ENCODE measurements around the gene RPLP1. TPM values are rescaled to one million over a fixed set of nuclear protein-coding genes. Genes with fewer than 3 reads are reported as not detected.

The RPLP1 gene
- total and polyA plus RNA-seq, 2 of the 8 experiments (the other 6 are each of a cell fraction or from before 2014, with no cell fraction given), result 2,089 to 4,387 TPM

GRCh38 chr15:69500339-69500738, 47.7 kb downstream of the RPLP1 start:
- no peak overlapping the region for H3K4me2 ChIP-seq (ENCODE audit: insufficient read depth in 1 of 2, low read depth in 2 of 2, low read length in 2 of 2)

More at GRCh38 chr15:69500339-69500738, 47.7 kb downstream of the RPLP1 start:
- 88% methylated on average over 1 of the region's 1 CpG; no CpG with 5 or more reads in 1 of the 2 experiments for WGBS, 2 experiments (ENCODE audit: extremely low coverage in 1 of 2, insufficient coverage in 1 of 2, insufficient read length in 1 of 2, insufficient replicate concordance in 2 of 2, low coverage in 1 of 2, low lambda C conversion rate in 2 of 2, missing lambda C conversion rate in 1 of 2)
- Histone ChIP-seq H3K9ac (replicated peaks in 1 of 4; ENCODE audit: extremely low read depth in 1 of 4, low read depth in 3 of 4, low read length in 3 of 4) (no peak overlapping the region), H3K36me3 (ENCODE audit: control insufficient read depth in 2 of 4, insufficient read depth in 4 of 4, low read length in 3 of 4) (no peaks in the 10 kb centered on the region), H3K9me3 (ENCODE audit: insufficient read depth in 2 of 2, low read depth in 1 of 2, low read length in 1 of 2) (no peaks in the 10 kb centered on the region), H4K91ac (replicated peaks; ENCODE audit: insufficient read length, low read length) (no peak overlapping the region), H4K8ac (ENCODE audit: extremely low read depth, insufficient read depth, low read length) (no peak overlapping the region), H3K18ac (ENCODE audit: extremely low read depth, low read length) (no peak overlapping the region), H4K20me1 (replicated peaks in 1 of 2; ENCODE audit: control insufficient read depth in 1 of 2, insufficient read depth in 2 of 2, low read length in 2 of 2) (peaks cover 0 to 2% of the 10 kb centered on the region in 2 experiments), H3K23me2 (ENCODE audit: low read depth, low read length) (no peaks in the 10 kb centered on the region), H3K79me2 (ENCODE audit: control insufficient read depth in 1 of 2, insufficient read depth in 2 of 2, low read length in 2 of 2) (no peaks in the 10 kb centered on the region), H3K79me1 (ENCODE audit: low read depth, low read length) (no peaks in the 10 kb centered on the region), H3K27me3 (replicated peaks in 1 of 4; ENCODE audit: control insufficient read depth in 3 of 4, extremely low read depth in 1 of 4, insufficient read depth in 3 of 4, low read length in 3 of 4) (no peaks in the 10 kb centered on the region), H3K4me3 (ENCODE audit: extremely low read depth in 1 of 4, insufficient read depth in 2 of 4, low read depth in 3 of 4, low read length in 4 of 4) (no peak overlapping the region), H2BK15ac (ENCODE audit: low read length) (no peak overlapping the region), H2BK12ac (ENCODE audit: low read depth, low read length) (no peak overlapping the region), H2BK20ac (ENCODE audit: low read length) (no peak overlapping the region), H3K14ac (ENCODE audit: insufficient read length) (no peak overlapping the region), H3K23ac (ENCODE audit: insufficient read length) (no peak overlapping the region), H3K27ac (ENCODE audit: low read depth, low read length) (no peak overlapping the region), H3K4me1 (replicated peaks in 1 of 4; ENCODE audit: control insufficient read depth in 3 of 4, insufficient read depth in 4 of 4, low read length in 3 of 4) (peaks cover 0 to 4% (median 3%) of the 10 kb centered on the region in 4 experiments; a peak in 5 of 7 replicates), H3K56ac (replicated peaks; ENCODE audit: insufficient read length, low read depth, low read length) (no peak overlapping the region), H3K4ac (replicated peaks; ENCODE audit: insufficient read length, low read depth, low read length) (no peak overlapping the region), H2BK120ac (replicated peaks; ENCODE audit: low read depth, low read length) (no peak overlapping the region), H2BK5ac (ENCODE audit: low read depth, low read length) (no peak overlapping the region), H2AFZ (ENCODE audit: low read length) (no peak overlapping the region), H2AK5ac (ENCODE audit: low read depth, low read length) (no peak overlapping the region), H4K5ac (ENCODE audit: insufficient read length, low read depth, low read length) (no peak overlapping the region)
- DNase-seq (ENCODE audit: low read depth in 1 of 2, low spot score in 2 of 2), result peak in 1 of 2 experiments; percentile 24
- ChIA-PET CTCF (ENCODE audit: partially characterized antibody) (interaction anchor here (0.9 to 7.1 kb wide), 8 partner anchors 12 to 1011 kb away, joined by 3 to 49 read pairs (median 4); no protein-coding TSS in a partner anchor), POLR2A (ENCODE audit: partially characterized antibody) (no interaction called here)
- no peak for TF ChIP-seq CTBP2 (IDR thresholded peaks at IDR 0.05; ENCODE audit: borderline replicate concordance, insufficient read depth, insufficient read length, low read length)
- no peak for TF ChIP-seq CHD1 (IDR thresholded peaks at IDR 0.05; ENCODE audit: low read depth, low read length)
- no peak for FAIRE-seq

All from H1 (cell line).